ENCODE data around the gene TUSC2. TPM values are rescaled to one million over a fixed set of nuclear protein-coding genes. Genes with fewer than 3 reads are reported as not detected.

The TUSC2 gene
- total and polyA plus RNA-seq, 2 donors = 4.5 to 48.5 TPM

- no peak for DNase-seq (ENCODE audit: extremely low spot score)
- 2% methylated on average over 7 of the region's 7 CpGs for WGBS
- Histone ChIP-seq H3K36me3 (ENCODE audit: insufficient read depth) (no peaks in the 10 kb centered on the region), H3K27ac (ENCODE audit: low read depth) (peak overlapping the region; percentile 2), H3K4me3 (ENCODE audit: low read depth, low read length) (peak overlapping the region; percentile 55), H3K4me1 (ENCODE audit: insufficient read depth) (peaks cover 2% of the 10 kb centered on the region)
Measured at GRCh38 chr3:50350213-50350526, 22.1 kb upstream of the TUSC2 start.

- H3K4me3 ChIP-seq (ENCODE audit: low read depth, low read length) = no peak overlapping the region
- H3K4me1 ChIP-seq (ENCODE audit: insufficient read depth) = peaks cover 2% of the 10 kb centered on the region
- no peaks in the 10 kb centered on the region for H3K36me3 ChIP-seq (ENCODE audit: insufficient read depth)
- no peak overlapping the region for H3K27ac ChIP-seq (ENCODE audit: low read depth)
- no peak for DNase-seq (ENCODE audit: extremely low spot score)
- 27% methylated on average over 14 of the region's 14 CpGs for WGBS
Measured at GRCh38 chr3:50347187-50347813, 19.3 kb upstream of the TUSC2 start.

- DNase-seq (ENCODE audit: extremely low spot score) = no peak
- Histone ChIP-seq H3K27ac (ENCODE audit: low read depth) (no peak within 1 kb of the TSS), H3K36me3 (ENCODE audit: insufficient read depth) (no peaks in the 10 kb centered on the region), H3K4me1 (ENCODE audit: insufficient read depth) (peaks cover 2% of the 10 kb centered on the region), H3K4me3 (ENCODE audit: low read depth, low read length) (no peak within 1 kb of the TSS)
- WGBS = 8% methylated on average over 45 of the region's 45 CpGs
Measured at GRCh38 chr3:50345586-50346234, 17.7 kb upstream of the TUSC2 start, which contains the start of gene ZMYND10. ZMYND10 (minus strand) TSS chr3:50345732; CDS start chr3:50345579, 153 bp downstream.

DNA sequence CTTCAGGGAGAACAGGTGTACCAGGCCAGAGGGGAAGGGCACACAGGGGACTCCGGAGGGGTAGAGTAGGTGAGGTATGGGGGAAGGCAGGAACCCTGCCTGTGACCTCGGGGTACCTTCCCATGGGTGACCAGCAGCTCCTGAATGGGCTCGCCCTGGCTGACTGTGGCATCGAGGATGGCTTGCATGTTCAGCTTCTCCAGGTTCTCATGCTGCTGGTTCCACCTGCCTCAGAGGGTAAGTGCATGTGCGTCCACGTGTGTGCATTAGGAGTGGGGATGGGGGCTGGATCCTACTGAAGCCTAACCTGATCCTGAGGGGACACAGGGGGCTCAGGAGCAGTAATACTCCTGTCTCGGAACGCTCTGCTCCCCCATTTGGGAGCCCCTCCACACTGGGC is 17.0 kb upstream of the TUSC2 start:
- Histone ChIP-seq H3K27ac (ENCODE audit: low read depth) (no peak overlapping the region), H3K4me3 (ENCODE audit: low read depth, low read length) (no peak overlapping the region), H3K36me3 (ENCODE audit: insufficient read depth) (no peaks in the 10 kb centered on the region), H3K4me1 (ENCODE audit: insufficient read depth) (peaks cover 2% of the 10 kb centered on the region)
- WGBS = 67% methylated on average over 8 of the region's 8 CpGs
- no peak for DNase-seq (ENCODE audit: extremely low spot score)

GRCh38 chr3:50342813-50343633 is 15.0 kb upstream of the TUSC2 start:
- 83% methylated on average over 13 of the region's 13 CpGs for WGBS
- DNase-seq (ENCODE audit: extremely low spot score) = no peak
- no peak overlapping the region for H3K4me3 ChIP-seq (ENCODE audit: low read depth, low read length)
- H3K4me1 ChIP-seq (ENCODE audit: insufficient read depth) = no peaks in the 10 kb centered on the region
- no peak overlapping the region for H3K27ac ChIP-seq (ENCODE audit: low read depth)
- H3K36me3 ChIP-seq (ENCODE audit: insufficient read depth) = no peaks in the 10 kb centered on the region

- Histone ChIP-seq H3K4me3 (ENCODE audit: low read depth, low read length) (no peak overlapping the region), H3K36me3 (ENCODE audit: insufficient read depth) (no peaks in the 10 kb centered on the region), H3K4me1 (ENCODE audit: insufficient read depth) (no peaks in the 10 kb centered on the region), H3K27ac (ENCODE audit: low read depth) (no peak overlapping the region)
- 89% methylated on average over 13 of the region's 13 CpGs for WGBS
- no peak for DNase-seq (ENCODE audit: extremely low spot score)
Measured at GRCh38 chr3:50341996-50342650, 14.1 kb upstream of the TUSC2 start.

- Histone ChIP-seq H3K4me3 (ENCODE audit: low read depth, low read length) (peak overlapping the region; percentile 46), H3K36me3 (ENCODE audit: insufficient read depth) (no peaks in the 10 kb centered on the region), H3K4me1 (ENCODE audit: insufficient read depth) (no peaks in the 10 kb centered on the region), H3K27ac (ENCODE audit: low read depth) (no peak overlapping the region)
- 91% methylated on average over 9 of the region's 9 CpGs for WGBS
- DNase-seq (ENCODE audit: extremely low spot score) = no peak
Measured at GRCh38 chr3:50341537-50341936, 13.5 kb upstream of the TUSC2 start.

DNA sequence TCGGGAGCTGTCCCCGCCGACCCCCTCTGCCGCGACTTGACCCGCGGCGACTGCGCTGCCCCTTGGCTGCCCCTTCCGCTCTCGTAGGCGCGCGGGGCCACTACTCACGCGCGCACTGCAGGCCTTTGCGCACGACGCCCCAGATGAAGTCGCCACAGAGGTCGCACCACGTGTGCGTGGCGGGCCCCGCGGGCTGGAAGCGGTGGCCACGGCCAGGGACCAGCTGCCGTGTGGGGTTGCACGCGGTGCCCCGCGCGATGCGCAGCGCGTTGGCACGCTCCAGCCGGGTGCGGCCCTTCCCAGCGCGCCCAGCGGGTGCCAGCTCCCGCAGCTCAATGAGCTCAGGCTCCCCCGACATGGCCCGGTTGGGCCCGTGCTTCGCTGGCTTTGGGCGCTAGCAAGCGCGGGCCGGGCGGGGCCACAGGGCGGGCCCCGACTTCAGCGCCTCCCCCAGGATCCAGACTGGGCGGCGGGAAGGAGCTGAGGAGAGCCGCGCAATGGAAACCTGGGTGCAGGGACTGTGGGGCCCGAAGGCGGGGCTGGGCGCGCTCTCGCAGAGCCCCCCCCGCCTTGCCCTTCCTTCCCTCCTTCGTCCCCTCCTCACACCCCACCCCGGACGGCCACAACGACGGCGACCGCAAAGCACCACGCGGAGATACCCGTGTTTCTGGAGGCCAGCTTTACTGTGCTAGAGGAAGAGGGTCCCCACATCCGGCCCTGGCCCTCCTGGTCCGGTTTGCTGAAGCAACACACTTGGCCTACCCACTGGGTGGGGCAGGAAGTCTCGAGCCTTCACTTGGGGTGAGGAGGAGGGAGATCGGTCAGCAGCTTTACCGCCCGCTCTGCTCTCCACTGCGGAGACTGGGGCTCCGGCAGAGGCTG is 12.7 kb upstream of the TUSC2 start, which contains the start of gene RASSF1:
Gene RASSF1, minus strand, starts transcription at position 389 of the 882 bp plus-strand sequence. Its CDS starts 31 bp downstream, at position 358.
- WGBS = 3% methylated on average over 85 of the region's 85 CpGs
- no peaks in the 10 kb centered on the region for H3K4me1 ChIP-seq (ENCODE audit: insufficient read depth)
- H3K27ac ChIP-seq (ENCODE audit: low read depth) = peak within 1 kb of the TSS; percentile 62
- H3K36me3 ChIP-seq (ENCODE audit: insufficient read depth) = no peaks in the 10 kb centered on the region
- H3K4me3 ChIP-seq (ENCODE audit: low read depth, low read length) = peak within 1 kb of the TSS; percentile 46
- no peak for DNase-seq (ENCODE audit: extremely low spot score)

- Histone ChIP-seq H3K27ac (ENCODE audit: low read depth) (peak overlapping the region; percentile 62), H3K36me3 (ENCODE audit: insufficient read depth) (no peaks in the 10 kb centered on the region), H3K4me1 (ENCODE audit: insufficient read depth) (no peaks in the 10 kb centered on the region), H3K4me3 (ENCODE audit: low read depth, low read length) (peak overlapping the region; percentile 46)
- no peak for DNase-seq (ENCODE audit: extremely low spot score)
- WGBS = 15% methylated on average over 9 of the region's 9 CpGs
Measured at GRCh38 chr3:50340147-50340447, 12.1 kb upstream of the TUSC2 start.

DNA sequence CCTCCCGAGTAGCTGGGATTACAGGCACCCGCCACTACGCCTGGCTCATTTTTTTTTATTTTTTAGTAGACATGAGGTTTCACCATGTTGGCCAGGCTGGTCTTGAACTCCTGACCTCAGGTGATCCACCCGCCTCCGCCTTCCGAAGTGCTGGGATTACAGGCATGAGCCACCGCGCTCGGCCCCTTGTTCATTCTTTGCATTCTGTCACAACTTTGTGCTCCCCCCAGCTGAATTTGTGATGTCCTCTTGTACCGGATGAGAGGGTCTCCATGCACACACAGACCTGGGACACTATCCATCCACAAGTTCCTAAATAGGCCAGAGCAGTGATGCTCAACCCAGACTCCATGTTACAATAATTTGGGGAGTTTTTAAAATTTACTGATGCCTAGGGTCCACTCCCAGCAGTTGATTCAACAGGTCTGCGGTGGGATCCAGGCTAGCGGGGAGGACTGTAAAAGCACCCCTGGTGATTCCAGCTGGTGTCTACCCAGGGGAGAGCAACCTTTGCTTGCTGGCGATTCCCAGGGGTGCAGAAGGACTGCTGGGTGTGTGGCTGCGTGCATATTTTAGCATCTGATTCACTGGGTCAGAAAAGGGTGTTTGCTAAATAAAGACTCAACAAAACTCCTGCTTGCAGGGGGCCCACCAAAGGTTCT is 11.6 kb upstream of the TUSC2 start:
- Histone ChIP-seq H3K27ac (ENCODE audit: low read depth) (peak overlapping the region; percentile 17), H3K4me1 (ENCODE audit: insufficient read depth) (no peaks in the 10 kb centered on the region), H3K36me3 (ENCODE audit: insufficient read depth) (no peaks in the 10 kb centered on the region), H3K4me3 (ENCODE audit: low read depth, low read length) (peak overlapping the region; percentile 46)
- no peak for DNase-seq (ENCODE audit: extremely low spot score)
- 76% methylated on average over 14 of the region's 14 CpGs for WGBS

DNA sequence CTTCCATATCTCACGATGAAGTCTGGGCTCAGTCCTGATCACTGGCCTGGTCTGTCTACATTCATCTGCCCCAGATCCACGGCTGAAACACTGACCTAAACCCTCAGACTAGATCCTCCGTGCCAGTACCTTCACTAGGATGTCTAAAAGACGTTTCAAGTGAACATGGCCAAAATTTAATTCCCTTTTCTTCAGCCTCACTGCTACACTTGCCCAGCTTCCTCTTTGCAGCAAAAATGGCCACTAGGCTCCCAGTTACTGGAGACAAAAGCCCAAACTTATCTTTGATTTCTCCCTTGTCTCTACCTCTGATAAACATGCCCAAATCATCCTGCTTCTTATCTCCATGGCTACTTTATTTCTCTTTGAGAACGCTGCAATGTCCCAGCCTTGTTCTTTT is 10.9 kb upstream of the TUSC2 start:
- DNase-seq (ENCODE audit: extremely low spot score) = no peak
- Histone ChIP-seq H3K36me3 (ENCODE audit: insufficient read depth) (no peaks in the 10 kb centered on the region), H3K4me3 (ENCODE audit: low read depth, low read length) (no peak overlapping the region), H3K4me1 (ENCODE audit: insufficient read depth) (no peaks in the 10 kb centered on the region), H3K27ac (ENCODE audit: low read depth) (no peak overlapping the region)
- 63% methylated on average over 5 of the region's 5 CpGs for WGBS

GRCh38 chr3:50337175-50337861 is 9.3 kb upstream of the TUSC2 start:
- H3K27ac ChIP-seq (ENCODE audit: low read depth) = peak overlapping the region; percentile 97

More at GRCh38 chr3:50337175-50337861, 9.3 kb upstream of the TUSC2 start:
- no peaks in the 10 kb centered on the region for H3K36me3 ChIP-seq (ENCODE audit: insufficient read depth)
- H3K4me1 ChIP-seq (ENCODE audit: insufficient read depth) = no peaks in the 10 kb centered on the region
- peak overlapping the region; percentile 62 for H3K4me3 ChIP-seq (ENCODE audit: low read depth, low read length)
- peak; percentile 95 for DNase-seq (ENCODE audit: extremely low spot score)
- under 1% methylated on average over 79 of the region's 79 CpGs for WGBS

Measured in urinary bladder (tissue), 4 donors.